GM18520 (cell line): ENCODE measurements around the gene TFB1M.
"Not testable (repeated sequence)": the region's sequence is repeated elsewhere in the genome, so short reads cannot be mapped to it uniquely, and the experiment has no call there.

Experiments
- ATAC-seq: cut with Tn5 transposase; IDR thresholded peaks from one replicate; pipeline ENCODE4 v1.9.1; 2021; ENCODE audit not compliant: unreplicated experiment

Gene TFB1M

GRCh38 chr6:155330133-155330734 lies 15.9 kb upstream of the TFB1M start:
- ATAC-seq = no peak

GRCh38 chr6:155329460-155330132 lies 15.3 kb upstream of the TFB1M start:
- ATAC-seq = no peak

GRCh38 chr6:155328539-155329459 lies 14.5 kb upstream of the TFB1M start:
- ATAC-seq = no peak

GRCh38 chr6:155328074-155328538 lies 13.8 kb upstream of the TFB1M start:
- ATAC-seq = no peak

- ATAC-seq = no peak
These were observed 13.2 kb upstream of the TFB1M start for GRCh38 chr6:155327326-155328073.

- ATAC-seq = no peak
These were observed 11.6 kb upstream of the TFB1M start for GRCh38 chr6:155325700-155326516.

- no peak for ATAC-seq
These were observed 10.7 kb upstream of the TFB1M start for GRCh38 chr6:155324993-155325392.

GRCh38 chr6:155324172-155324571 lies 9.9 kb upstream of the TFB1M start:
- ATAC-seq = no peak

- ATAC-seq = no peak
These were observed 5.6 kb upstream of the TFB1M start for GRCh38 chr6:155319902-155320301.

- ATAC-seq = no peak
These were observed 2.9 kb upstream of the TFB1M start for GRCh38 chr6:155317186-155317585.

GRCh38 chr6:155316419-155316818 lies 2.1 kb upstream of the TFB1M start:
- ATAC-seq = no peak

- no peak for ATAC-seq
These were observed 1.2 kb upstream of the TFB1M start for GRCh38 chr6:155315516-155315871.

- ATAC-seq = peak; percentile 41
These were observed 660 bp upstream of the TFB1M start for GRCh38 chr6:155314773-155315515.

- no peak for ATAC-seq
These were observed 637 bp downstream of the TFB1M start for GRCh38 chr6:155313602-155314091.

GRCh38 chr6:155312950-155313349 lies 1.3 kb downstream of the TFB1M start:
- not testable (repeated sequence) for ATAC-seq

GRCh38 chr6:155311583-155311982 lies 2.7 kb downstream of the TFB1M start:
- ATAC-seq = no peak

- no peak for ATAC-seq
These were observed 3.2 kb downstream of the TFB1M start for GRCh38 chr6:155311086-155311485.

- ATAC-seq = no peak
These were observed 3.7 kb downstream of the TFB1M start for GRCh38 chr6:155310596-155310995.

- ATAC-seq = no peak
These were observed 5.1 kb downstream of the TFB1M start for GRCh38 chr6:155309150-155309549.
